Measurements from ENCODE around the gene PVALEF.
"Not testable (repeated sequence)": the region's sequence is repeated elsewhere in the genome, so short reads cannot be mapped to it uniquely, and the experiment has no call there.

The PVALEF gene

DNA sequence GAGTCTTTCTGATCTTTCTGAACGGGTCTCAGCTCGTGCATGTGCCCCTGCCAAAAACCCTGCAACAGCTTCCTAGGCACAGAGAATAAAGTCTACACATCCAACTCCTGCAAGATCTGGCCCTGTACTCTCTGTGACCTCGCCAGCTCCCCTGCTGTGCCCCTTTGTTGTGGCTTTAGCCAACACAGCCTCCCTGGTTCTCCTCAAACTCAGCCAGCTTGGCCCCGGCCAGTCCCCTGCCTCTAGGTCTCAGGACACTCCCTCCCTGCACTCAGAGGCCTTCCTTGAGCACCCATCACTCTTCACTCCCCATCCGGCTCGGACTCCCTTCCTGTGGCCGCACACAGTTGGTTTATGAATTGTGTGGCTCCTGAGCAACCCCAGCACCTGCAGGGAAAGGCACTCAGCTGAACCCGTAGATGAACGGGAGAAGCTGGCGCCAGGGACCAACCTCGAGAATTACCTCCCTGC is 56.1 kb downstream of the PVALEF start:
- ATAC-seq (no peak), DNase-seq (no peak)

DNA sequence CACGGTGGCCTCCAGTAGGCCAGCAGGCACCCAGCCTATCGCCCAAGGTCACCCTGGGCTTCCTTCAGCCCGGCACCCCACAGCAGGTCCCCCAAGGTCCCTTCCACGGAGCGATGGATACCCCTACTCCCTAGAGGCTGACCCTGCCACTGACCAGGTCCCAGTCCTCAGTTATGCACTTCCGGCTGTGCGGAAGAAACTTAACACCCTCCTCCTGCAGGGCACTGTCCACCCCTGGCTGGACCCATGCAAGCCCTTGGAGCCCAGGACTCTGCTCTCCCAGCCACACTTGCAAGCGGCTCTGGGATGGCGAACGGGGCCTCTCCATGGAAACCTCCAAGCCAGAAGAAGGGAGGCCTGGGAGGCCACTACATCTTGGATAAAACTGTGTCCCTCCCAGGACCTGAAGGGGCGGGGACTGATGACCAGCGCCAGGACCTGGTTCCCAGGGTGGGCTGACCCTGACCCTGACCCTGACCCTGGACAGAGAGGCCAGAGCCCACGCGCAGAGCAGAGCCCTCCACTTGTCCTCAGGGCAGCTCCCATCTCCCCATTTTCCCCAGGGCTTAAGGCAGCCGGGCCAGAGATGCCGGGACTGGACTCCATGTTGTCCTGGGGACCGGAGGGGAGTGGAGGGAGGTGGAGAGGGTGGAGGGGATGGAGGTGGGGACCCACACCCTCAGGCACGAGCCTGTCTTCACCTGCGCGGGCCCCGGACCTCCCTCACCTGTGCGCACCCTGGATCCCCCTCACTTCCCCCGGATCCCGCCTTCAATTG is 56.7 kb downstream of the PVALEF start:
- ATAC-seq (no peak), DNase-seq (no peak)

DNA sequence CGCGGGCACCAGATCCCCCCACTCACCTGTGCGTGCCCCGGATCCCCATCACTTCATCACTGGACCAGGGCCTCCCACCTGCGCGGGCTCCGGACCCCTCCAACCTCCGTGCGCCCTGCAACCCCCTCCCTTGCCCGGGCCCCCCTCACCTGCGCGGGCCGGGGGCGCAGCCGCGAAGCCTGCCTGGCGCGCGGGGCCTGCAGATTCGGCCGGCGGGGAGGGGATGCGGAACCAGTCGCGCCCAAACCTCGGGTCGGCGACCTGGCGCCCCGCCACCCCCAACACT is 57.3 kb downstream of the PVALEF start:
- DNase-seq = no peak
- ATAC-seq = no peak

DNA sequence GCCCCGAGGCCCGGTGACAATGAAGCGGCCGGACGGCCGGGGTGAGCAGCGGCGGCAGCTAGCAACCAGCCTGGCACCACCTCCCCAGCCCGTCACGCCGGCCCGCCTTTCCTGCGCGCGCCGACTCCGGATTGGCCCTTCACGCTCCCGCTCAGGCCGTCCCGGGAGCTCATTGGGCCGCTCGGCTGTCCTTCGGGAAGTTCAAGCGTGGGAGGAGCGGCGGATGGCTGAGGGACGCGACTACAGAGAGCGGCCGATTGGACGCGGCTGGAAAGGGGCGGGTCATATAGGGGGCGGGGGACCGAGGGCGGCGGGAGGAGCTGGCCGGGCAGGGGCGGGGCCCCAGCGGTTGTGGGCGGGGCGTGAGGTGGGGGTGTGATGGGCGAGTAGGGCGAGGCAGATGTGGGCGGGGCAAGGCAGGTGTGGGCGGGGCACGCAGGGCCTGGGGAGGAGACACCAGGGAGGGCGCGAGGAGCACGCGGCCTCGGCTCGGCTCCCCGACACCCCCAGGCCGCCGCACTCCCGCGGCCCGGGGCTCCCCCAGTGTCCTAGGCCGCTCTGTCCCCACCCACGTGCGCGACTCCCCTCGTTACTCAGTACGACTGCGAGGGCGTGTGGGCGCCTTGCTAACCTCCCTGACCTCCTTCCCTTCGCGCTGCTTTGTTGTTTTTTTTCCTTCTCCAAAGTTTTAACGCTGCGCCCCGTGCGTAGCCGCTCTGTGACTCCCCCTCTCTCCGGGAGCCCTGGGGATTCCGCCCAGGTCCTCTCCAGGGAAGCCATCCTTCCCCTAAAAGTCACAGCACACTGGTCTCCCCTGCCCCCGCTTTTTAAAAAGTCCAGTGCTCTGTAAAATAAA is 57.8 kb downstream of the PVALEF start, which contains the start of gene CEP131:
Gene CEP131 (minus strand): TSS at position 60 of the 856 bp plus-strand sequence. CDS start 2,909 bp downstream, outside the sequence.
- ATAC-seq (peak; percentile 97), DNase-seq (peak; percentile 100)

DNA sequence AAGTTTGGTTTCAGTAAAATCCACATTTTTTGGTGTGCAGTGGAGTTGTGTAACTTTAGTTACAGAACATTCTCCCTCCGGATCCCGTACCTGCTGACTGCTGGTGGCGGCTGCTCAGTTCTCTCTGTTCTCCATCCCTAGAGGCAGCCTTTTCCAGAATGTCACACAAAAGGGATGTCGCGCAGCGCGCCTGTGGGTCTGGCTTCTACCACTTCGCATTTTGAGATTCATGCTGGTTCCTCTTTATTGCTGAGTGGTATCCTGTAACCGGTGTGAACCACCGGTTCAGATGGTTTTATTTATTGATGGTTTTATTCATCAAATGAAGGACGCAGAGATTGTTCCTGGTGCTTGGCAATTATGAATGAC is 58.4 kb downstream of the PVALEF start:
- DNase-seq (no peak), ATAC-seq (no peak)

DNA sequence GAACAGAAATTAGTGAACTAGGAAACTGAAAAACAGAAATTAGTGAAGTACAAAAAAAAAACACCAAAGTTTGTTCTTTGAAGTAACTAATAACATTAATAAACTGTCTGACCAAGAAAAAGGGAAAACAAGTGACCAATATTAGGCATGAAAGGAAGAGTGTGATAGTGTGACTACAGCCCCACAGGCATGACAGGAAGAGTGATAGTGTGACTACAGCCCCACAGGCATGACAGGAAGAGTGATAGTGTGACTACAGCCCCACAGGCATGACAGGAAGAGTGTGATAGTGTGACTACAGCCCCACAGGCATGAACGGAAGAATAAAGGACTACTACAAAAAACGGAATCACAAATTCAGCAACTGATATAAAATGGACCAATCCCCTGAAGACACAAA is 62.3 kb downstream of the PVALEF start:
- not testable (repeated sequence) for DNase-seq, ATAC-seq

DNA sequence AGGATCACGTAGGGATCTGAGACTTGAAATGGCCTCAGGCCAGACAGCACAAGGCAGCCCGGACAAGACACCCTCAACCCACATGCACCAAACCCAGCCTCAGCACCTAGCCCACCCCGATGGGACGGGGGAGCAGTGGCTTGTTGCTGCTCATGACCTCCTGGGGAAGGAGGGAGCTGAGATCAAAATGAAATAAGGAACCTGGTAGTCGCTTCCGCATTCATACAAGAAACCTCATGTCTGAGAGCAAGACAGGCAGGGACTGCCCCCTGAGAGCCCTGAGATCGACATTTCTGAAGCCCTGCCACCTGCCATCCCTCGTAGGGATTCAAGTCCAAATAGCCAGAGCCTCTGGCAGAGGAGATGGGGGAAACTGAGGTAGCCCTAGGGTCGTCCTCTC is 63.1 kb downstream of the PVALEF start:
- DNase-seq = no peak
- ATAC-seq = no peak

DNA sequence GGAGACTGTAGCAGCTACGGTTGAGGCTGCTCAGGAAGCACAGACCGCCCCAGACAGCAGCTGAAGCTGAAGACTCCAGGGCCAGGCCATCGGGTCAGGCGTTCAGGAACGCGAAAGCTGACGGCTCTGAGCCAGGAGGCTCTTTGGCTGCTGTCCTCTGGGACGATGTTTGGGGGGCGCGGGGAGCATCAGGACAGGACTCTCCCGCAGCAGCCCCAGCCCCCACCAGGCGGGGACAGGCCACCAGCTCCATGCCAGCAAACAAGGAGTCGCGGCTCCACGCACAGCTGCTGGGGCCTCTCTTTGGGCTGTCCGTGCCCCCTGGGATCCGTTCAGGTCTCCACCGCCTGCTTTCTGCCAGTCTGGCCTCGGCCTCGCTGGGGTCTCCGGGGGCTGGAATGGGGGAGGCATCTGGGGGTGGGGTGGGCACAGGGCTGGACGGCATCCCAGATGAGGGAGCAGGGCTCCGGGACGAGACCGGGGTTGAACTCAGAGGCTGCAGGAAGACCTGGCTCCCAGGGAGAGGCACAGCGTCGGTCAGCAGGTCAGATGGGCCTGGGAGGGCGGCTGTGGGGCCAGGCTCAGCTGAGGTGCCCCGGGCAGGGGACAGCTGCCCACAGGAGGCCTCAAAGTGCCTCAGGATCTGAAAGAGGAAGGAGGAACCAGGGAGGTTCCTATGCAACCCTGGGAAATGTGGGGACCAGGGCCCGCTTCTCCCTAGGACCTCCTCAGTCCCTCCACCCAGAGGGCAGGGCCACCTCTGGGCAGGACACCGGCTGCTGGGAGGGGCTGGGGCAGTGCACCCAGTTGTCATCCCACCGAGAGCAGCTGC is 63.7 kb downstream of the PVALEF start:
- no peak for DNase-seq
- no peak for ATAC-seq

DNA sequence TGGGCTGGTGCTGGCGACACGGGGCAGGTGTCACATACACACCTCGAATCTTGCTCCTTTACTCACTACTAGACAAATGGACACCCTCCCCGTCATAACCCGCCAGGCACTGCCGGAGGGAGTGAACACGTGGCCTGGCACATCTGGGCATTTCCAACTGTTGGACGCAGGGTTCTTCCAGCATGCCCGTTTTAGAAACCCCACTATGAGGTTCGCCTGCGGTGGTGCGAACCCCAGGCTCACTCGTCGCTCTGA is 64.3 kb downstream of the PVALEF start:
- ATAC-seq (no peak), DNase-seq (no peak)

DNA sequence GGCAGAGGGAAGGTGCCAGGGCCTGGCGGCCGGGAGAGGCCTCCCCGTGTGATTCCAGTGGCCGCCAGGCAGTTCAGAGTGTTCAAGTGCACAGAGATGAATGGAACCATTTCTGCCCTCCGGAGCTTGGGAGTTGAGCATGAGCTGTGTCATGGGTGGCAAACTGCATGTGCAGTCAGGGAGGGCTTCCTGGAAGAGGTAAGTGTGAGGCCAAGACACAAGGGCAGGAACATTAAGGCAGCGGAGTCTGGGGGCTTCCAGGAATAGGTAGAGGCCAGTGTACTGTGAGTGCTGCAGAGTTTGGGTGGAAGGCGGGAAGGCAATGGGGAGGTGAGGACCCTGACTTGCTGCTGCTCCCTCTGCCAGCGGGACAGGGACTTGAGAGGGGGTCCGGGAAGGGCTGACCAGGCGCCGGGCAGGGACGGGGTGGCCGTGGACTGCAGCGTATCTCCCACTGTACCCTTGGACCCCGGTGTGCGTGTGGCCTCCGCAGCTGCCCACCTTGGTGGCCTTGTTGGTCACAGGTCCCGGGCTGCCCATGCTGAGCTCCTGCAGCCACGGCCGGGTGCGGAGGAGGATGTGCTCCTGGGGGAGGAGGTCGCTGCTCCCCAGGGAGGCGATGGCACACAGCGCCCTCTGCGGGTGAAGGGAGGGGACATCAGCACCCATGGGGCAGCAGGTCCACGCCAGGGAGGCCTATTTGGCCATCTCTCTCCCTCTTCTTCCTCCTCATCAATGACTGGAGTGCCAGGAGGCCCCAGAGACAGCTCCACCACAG is 64.9 kb downstream of the PVALEF start:
- ATAC-seq (no peak), DNase-seq (peak; percentile 40)

DNA sequence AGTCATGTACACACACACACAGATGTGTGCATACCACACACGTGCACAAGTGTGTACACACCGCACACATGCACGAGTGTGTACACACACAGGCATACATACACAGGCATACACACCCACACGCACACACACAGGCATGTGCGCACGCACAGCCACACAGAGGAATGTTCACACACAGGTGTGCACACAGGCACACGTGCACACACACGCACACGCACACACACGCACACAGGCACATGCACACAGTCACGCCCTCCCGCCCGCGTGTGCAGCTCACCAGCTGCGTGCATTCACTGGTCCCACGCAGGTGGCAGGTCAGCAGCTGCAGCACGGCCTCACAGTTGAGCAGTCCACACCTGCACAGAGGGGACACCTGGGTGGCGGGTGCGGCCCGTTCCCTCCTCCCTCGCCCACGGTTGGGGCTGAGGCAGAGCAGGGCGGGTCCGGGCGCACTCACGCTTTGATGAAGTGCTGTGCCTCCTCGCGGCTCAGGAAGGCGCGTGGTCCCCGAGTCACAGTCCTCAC is 65.9 kb downstream of the PVALEF start:
- DNase-seq = no peak

DNA sequence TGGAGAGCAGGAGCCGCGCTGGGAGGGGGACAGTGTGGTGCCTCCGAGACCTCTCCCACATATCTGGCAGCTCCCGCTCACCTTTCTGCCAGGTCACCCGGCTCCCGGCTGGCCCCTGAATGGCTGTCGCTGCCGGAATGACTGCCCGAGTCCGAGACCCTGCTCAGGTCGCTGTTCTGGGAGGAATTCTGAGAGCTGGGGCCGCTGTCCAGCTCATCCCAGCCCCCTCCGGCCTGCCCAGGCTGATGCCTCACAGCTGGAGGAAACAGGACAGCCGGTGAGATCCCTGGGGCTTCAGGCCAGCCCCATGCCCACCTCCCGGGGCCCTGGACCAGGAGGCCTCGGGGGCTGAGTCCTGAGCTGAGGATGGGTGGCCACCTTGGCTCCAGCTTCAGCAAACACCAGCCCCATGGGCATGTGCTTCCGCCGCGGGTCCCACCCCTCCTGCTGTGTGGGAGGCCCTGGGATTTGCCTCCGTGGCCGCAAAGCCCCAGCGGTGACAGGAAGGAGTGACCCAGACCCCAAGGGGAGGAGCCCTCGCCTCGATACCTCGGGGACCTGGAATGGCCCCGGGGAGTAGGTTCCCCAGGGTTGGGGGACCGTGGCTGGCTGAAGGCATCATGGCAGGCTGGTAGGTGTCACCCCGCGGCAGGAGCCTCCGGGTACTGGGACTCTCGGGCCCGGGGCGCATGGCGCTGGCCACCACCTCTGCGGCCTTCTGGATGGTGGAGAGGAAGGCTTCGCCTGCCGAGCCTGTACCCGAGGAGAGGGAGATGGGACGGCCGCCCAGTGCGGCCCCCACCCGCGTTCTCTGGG is 66.7 kb downstream of the PVALEF start:
- ATAC-seq = no peak

More for the DNA sequence above, 65.9 kb downstream of the PVALEF start:
- ATAC-seq = no peak

More for the DNA sequence above, 66.7 kb downstream of the PVALEF start:
- no peak for DNase-seq

Data from stimulated activated naive CD8-positive, alpha-beta T cell treated with anti-CD3 and anti-CD28 coated beads, Interleukin-15, Interleukin-2, amounts not matched to agents 100 U/mL and 50 U/mL, for 24 hours (primary cell).